Stimulated activated naive CD4-positive, alpha-beta T cell (primary cell): Measurements from ENCODE around the gene GNPTAB.
"Not testable (repeated sequence)": the region's sequence is repeated elsewhere in the genome, so short reads cannot be mapped to it uniquely, and the experiment has no call there.

Source experiments
- DNase-seq, 6 experiments: peaks; one replicate each; lab custom pipeline; 2025; lab: John Stamatoyannopoulos, UW

Gene GNPTAB

DNA sequence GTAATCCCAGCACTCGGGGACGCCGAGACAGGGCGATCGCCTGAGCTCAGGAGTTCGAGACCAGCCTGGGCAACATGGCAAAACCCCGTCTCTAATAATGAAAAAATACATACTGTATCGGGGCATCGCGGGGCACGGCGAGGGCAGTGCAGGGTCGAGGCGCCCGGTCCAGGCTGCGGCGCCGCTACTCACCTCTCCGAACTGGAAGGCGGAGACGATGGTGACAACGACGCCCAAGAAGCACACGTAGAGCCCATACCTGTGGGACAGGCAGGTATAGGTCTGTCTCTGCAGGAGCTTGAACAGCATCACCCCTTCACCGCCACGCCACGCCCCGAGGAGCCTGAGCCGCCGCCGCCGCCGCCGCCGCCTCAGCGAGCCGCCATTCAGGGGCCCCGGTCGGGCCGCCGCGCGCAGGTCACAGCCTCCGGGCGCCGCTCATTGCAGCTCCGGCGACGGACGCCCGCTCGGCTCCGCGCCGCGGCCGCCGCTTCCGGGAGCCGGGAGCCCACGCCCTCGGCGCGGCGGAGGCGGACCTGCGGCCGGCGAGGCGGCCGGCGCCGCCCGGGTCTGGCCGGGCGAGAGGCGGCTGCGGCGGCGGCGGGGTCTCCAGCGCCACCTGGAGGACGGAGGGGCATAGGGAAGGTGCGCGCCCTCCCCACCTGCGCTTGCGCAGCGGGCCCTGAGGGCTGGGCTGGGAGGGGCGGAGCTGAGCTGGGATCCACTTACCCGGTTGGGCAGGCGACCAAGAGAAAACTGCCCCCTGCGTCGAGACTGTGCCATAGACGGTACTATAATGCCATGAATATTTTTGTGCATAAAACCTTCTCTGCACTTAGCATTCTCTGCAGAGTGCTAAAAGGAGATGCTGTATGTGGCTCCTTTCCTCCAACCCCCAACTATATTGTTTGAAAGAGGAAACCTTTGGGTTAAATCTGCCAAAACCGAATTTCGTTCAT, at the start of gene GNPTAB:
Gene GNPTAB, minus strand, starts transcription at position 593 of the 959 bp plus-strand sequence. Its CDS starts 284 bp downstream, at position 309.
- DNase-seq = peak; percentile 88 to 95 (median 92)

DNA sequence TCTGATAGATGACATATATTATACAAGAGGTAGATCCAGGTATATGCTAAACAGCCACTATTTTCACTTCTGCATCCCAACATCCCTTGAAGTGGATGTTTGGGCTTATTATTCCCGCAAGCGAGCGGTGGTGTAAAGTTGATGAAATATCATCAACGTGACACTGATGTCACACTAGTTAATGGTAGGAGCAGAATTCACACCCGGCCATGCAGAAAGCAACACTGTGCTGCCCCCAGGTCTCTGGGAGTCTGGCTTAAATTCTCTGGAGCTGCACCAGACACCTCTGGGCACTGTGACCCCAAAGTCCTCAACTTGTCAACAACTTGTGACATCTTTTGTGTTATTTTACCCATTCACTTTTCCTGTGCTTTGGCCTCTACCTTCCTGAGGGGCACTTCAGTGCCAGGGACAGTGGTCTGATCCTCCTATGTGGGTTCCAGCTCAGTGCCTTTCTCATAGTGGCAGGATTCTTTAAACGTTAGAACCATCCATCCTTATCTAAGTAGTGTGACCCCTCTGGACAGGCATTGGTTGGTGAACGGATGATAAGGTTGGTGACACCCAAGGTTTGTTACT, 47.6 kb upstream of the GNPTAB start:
- DNase-seq = no peak

DNA sequence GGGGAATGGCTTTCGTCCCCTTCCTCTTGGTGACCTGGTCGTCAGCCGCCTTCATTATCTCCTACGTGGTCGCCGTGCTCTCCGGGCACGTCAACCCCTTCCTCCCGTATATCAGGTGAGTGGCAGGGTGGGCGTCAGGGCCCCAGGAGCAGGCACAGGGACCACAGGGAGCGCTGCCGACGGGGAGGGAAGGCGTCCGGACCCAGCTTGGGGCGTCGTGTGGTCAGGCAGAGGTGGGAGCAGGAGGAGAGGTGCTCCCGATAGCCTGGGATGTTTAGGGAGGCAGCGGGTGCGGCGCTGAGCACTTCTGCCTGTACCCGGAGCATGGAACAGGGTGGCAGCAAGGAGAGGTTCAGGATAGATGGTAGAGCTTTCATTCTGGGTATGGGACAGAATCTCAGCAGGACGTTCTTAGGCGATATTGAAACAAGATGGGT, 47.1 kb upstream of the GNPTAB start:
- peak in 2 of 6 experiments; percentile 23 to 44 for DNase-seq

DNA sequence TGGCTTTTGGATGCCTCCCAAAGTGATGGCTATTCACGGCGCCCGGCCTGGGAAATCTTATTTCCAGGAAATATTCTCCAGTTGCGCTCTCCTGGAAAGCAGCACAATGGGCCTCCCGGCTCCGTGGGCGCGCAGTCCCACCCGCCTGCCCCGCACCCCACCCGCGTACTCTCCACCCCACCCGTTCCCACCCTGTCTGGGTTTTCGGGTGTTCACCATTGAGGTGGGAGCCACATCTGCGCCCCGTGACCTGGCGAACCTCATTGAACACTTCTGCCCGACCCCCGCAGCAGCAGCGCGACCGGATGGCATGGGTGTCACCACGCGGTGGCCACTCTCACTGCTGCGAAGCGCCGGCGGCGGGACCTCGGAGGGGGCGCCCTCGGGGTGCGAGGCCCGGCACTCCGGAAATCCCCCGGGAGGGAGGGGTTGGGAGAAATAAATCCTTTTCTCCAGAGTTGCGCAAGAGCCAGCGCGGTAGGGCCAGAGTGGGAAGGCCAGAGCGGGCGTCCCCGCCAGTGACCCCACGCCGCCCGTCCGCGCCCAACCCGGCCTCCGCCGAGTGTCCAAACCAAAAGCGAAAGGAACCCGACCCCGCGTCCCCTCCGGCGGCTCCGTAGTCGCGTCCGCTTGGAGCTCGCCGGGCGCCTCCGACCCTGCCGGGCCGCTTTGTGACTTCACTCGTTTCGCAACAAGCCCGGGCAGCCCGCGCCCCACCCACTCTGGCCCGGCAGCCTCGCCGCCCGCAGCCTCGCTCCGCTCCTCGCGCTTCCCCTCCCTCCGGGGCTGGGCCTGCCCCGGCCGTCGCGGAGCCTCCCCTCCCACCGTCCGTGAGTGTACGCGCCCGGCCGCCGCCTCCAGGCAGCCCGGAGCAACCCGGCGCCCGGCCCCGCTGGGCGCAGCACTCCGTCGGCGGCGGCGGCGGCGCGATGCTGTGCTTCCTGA, 46.4 kb upstream of the GNPTAB start, which contains the start of gene DRAM1:
Gene DRAM1, plus strand, starts transcription at position 720 of the 945 bp plus-strand sequence. Its CDS starts 210 bp downstream, at position 930.
- DNase-seq = peak; percentile 30 to 81 (median 54)

DNA sequence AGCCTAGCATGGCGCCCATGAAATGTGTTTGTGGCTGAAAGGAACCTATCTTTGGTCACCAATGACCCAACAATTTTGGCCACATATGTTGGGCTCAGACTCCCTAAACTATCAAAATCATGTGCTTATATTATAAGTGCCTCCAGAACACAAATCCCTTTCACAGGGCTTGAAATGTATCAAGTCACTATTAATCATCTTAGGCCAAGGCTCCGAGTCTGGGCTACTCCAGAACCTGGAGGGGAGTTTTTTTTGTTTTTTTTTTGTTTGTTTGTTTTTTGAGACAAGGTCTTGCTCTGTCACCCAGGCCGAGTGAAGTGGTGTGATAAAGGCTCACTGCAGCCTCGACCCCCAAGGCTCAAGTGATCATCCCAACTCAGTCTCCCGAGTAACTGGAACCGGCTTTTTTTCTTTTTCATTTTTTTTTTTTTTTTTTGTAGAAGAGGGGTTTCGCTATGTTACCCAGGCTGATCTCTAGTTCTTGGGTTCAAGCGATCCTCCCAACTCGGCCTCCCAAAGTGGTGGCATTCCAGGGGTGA, 45.6 kb upstream of the GNPTAB start:
- DNase-seq = no peak

DNA sequence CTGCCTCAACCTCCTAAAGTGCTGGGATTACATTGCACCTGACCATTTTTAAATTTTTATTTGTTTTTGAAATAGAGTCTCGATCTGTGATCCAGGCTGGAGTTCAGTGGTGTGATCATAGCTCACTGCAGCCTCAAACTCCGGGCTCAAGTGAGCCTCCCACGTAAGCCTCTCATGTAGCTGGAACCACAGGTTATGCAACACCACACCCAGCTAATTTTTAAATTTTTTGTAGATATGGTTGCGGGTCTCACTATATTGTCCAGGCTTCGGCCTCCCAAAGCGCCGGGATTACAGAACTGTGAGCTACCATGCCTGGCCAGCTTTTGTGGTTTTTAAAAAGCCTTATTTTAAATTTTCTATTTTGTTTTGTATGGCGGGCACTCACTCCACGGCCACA, 44.4 kb upstream of the GNPTAB start:
- DNase-seq = no peak

DNA sequence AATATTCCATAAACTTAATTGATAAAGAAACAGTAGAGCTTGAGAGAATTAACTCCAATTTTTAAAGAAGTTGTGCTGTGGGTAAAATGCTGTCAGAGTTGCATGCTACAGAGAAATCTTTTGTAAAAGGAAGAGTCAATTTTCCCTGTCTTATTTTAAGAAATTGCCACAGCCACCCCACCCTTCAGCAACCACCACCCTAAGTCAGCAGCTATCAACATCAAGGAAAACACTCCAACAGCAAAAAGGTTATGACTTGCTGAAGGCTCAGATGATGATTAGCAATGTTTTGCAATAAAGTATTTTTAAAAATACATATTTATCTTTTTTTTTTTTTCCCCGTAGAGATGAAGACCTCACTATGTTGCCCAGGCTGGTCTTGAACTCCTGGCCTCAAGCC, 40.2 kb upstream of the GNPTAB start:
- DNase-seq = no peak

DNA sequence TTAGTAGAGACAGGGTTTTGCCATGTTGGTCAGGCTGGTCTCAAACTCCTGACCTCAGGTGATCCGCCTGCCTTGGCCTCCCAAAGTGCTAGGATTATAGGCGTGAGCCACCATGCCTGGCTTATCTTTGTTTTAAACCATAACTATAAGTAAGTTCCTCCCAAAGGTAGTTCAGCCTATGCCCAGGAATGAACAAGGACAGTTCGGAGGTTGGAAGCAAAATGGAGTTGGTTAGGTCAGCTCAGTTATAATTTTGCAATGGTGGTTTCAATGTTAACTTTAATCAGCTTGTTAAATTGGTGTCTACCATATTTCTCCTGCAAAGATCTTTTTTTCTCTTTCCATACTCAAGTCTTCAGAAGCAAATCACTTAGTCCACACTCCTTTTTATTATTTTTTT, 36.9 kb upstream of the GNPTAB start:
- not testable (repeated sequence) for DNase-seq

DNA sequence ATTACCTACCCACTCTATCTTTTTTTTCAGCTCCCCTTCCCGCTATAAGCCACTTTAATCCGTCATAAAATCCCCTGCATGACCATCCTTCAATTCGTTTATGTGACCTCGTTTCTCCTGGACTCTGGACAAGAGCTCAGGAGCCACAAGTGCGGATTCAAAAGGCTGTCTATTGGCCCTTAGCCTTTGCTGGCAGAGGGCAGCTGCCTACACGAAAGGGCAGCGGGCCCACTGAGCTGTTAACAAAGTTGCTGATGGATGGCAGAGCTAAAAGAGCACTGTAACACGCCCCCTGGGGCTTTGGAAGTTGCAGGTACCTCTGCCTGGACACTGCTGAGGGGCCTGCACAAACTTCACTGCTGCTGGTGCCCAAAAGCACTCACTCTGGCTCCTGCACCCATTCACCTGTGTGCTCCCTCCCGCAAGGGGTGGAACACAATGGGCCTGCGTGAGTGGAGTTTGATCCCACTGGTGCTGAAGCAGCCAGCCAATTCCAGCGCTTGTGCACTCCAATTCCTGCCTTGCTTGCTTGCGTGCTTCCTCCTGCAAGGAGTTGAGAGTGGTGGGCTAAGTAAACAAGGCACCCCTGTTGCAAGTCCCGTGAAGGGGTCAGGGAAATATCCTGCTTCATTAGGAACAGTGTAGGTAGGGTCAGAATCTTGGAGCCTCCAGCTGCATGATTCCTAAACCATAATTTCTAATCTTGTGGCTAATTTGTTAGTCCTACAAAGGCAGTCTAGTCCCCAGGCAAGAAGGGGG, 36.0 kb upstream of the GNPTAB start:
- DNase-seq = no peak

DNA sequence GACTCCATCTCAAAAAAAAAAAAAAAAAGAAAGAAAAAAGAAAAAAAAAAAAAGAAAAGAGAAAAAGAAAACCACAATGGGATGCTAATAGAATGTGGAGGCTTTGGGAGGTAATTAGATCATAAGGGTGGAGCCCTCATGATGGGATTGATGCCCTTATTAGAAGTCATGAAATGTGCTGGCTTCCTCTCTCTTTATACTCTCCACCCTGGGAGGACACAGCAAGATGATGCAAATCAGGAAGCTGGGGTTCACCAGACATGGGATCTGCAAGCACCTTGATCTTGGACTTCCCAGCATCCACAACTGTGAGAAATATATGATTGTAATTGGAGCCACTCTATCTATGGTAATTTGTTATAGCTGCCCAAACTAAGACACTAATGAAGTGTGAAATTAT, 33.2 kb upstream of the GNPTAB start:
- no peak for DNase-seq

DNA sequence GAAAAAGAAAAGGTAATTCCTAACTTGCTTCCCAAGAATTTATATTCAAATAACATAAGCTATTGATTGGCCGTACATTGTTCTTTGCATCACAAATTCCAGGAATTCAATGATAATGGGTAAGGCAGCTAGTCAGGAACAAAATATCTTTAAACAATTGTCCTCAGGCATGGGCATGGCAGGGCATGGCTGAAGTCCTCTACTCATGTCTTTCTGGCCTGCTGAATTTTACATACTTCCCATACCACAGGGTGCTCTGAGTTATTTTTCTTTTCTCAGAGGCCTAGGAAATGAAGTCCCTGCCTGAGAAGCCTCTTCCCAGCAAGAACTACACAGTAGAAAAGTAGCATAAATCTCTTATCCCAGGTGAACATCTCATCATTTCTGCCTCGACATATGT, 31.5 kb upstream of the GNPTAB start:
- no peak for DNase-seq

DNA sequence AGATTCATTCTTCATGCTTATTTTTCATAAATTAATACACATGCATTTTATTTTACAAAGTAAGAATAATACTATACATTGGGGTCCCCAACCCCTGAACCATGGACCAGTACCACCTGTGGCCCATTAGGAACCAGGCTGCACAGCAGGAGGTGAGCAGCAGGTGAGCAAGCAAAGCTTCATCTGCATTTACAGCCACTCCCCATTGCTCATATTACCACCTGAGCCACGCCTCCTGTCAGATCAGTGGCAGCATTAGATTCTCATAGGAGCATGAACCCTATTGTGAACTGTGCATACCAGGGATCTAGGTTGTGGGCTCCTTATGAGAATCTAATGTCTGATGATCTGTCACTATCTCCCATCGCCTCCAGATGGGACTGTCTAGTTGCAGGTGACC, 30.9 kb upstream of the GNPTAB start:
- not testable (repeated sequence) for DNase-seq

DNA sequence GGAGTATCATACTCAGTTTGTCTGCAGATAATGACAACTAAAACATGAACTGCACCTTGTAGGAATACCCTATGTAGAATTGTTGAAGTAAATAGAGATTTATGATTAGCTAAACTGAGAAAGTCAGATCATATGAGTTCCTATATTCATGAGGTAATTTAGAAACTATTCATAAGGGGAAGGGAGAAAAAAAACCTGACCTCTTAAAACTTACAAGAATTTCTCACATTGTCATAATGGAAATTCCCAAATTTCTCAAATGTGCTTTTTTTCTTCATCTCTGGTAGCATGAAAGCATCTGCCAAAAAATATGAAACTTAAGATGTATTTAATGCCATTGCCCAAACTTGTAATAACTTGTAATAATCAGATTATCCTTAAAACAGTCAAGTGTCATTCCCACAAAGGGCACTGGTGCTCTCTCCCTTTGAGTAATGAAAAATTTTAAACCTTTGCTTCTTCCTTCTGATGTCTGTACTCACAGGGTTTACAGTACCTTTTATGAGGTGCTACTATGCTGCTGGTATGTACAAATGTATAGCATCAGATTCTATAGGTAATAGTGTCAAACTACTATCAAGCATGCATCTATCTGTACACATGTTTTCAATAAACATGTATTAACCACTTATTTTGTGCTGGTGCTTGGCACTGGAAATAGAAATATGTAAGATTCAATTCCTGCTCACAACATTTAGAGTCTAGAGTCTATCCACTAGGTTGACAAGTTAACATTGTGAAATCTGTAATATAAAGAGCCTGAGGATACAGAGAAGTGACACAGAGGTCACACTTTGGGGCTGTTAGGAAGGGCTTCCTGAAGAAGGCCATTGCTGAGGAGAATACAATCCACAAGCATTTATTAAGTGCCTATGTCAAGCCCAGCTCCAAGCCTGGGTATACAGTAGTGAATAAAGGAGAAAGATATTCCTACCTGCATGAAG, 29.2 kb upstream of the GNPTAB start:
- no peak for DNase-seq

DNA sequence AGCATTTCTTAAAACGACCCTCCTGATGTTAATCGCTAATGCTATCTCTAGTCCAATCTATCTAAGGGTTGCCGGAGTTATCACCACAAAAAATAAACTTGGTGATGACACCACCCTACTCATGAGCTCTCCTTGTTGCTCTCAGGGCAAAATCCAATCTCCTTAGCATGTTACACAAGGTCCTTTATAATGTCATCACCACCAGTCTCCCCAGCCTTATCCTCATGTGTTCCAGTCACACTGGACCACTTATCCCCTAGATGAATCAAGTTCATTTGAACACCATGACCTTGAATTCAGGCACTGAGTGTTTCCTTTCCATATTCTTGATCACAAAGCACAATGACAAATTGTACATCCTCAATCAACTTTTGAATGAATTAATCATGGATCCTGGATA, 27.6 kb upstream of the GNPTAB start:
- DNase-seq = no peak

DNA sequence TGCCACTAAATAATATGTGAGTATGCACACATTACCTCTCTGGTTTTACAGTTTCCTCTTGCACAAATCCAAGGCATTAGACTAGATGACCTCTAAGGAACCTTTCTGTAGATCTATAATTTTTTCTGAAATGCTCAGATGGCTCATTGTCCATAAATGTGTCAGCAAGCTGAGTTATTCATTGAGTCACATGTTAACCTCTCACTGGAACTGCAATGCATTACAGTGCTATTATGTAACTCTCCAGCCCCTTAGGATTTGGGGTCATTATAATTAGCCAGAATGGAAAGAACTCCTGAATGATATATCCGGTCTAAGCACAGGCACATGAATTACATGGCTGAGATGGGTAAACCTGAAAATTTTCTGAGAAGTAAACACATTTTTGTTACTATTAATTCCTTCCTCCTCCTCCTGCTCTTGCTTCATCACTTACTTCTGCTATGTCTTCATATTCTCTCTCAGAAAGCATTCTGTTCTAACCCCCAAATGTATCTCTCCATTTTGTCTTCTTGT, 26.3 kb upstream of the GNPTAB start:
- no peak for DNase-seq

DNA sequence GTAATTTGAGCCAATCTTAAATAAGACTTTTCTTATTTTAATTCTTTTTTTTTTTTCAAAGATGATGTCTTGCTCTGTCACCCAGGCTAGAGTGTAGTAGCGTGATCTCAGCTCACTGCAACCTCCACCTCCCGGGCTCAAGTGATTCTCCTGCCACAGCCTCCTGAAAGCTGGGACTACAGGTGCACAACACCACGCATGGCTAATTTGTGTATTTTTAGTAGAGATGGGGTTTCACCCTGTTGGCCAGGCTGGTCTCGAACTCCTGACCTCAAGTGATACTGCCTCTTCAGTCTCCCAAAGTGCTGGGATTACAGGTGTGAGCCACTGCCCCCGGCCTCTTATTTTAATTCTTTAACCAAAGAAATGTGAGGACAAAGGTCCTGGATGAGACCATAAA, 25.9 kb upstream of the GNPTAB start:
- DNase-seq = not testable (repeated sequence)

DNA sequence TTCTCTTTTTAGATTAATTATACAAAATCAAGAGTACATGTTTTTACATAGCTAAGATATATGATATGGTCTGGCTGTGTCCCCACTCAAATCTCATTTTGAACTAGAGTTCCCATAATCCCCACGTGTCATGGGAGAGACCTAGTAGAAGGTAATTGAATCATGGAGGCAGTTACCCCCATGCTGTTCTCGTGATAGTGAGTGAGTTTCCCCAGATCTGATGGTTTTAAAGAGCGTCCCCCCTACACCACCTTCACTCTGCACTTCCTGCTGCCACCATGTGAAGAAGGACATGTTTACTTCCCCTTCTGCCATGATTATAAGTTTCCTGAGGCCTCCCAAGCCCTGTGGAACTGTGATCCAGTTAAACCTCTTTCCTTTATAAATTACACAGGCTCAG, 25.2 kb upstream of the GNPTAB start:
- no peak for DNase-seq

DNA sequence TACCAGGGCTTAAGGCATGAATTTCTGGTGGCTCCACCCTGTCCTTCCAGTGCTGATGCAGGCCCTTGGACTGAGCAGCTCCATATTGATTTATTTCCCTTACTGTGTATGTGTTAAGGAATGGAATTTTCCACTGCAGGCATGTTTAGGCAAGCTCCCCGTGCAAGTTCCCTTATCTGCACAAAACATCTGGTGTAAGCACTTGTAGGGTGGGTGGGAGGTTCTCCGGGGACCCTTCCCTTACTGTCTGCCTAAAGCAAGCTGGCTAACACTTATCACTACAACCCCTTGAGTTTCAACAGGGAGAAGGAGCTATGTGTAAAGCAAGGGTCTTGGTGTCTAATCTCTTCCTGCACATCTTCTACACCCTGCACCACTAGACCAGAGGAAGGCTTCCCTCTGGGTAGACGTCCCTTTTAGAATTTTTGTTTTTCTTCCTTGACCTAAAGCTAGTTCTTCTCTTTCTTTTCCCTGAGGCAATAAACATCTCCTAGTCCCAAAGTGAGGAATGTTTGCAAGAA, 24.7 kb upstream of the GNPTAB start:
- DNase-seq = no peak

DNA sequence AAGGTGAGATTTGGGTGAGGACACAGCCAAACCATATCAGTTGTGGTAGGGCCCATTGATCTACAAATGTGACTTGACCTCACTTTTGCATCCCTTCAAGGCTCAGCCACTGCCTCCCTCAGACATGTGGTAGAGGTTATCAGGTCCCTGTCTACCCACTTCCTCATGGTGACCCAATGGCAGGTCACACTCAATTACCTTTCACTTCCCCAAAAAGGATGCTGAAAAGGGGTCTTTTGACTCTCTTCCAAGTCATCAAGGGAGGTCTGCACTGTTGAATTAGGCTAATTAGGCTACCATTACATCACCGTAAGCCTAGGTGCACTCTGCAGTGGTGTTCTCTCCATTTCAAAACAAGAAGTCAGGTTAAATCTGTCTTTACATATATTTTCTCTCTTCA, 24.0 kb upstream of the GNPTAB start:
- DNase-seq = no peak
